HG03060 (cell line): Measurements from ENCODE around the gene STAC3.

Experiments
- ATAC-seq: cut with Tn5 transposase; IDR thresholded peaks from one replicate; pipeline ENCODE4 v1.9.1; 2021; ENCODE audit warnings: low read depth, moderate number of reproducible peaks; ENCODE audit not compliant: unreplicated experiment

Gene STAC3

DNA sequence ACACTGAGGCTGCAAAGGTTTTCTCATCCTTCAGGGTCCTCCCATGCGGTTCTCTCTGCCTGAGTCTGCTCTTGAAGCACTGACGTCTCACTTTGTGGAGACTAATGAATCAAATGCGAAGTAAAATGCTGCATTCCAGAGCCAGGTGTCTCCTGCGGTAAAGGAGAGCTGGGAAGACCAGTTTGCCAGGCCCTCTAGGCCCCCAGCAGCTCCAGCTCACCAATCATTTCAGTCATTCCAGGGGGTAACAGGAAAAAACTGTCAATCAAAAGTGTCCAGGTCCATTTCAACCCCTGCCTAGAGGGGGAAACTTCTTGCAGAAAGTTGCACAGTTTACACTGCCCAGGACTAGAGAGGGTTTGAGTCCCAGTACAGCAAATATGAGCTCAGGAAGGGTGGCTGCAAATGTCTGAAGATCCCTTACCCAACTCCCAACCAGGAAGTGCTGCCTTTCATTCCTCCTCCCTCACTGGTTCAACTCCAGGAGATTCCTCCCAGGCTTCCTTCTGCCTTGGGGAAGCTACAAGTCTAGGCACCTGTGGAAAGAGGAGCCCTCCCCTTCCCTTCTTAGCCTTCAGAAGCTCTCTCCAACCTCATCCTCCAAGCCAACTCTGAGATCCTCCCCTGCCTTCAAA lies 37.1 kb downstream of the STAC3 start:
- no peak for ATAC-seq

DNA sequence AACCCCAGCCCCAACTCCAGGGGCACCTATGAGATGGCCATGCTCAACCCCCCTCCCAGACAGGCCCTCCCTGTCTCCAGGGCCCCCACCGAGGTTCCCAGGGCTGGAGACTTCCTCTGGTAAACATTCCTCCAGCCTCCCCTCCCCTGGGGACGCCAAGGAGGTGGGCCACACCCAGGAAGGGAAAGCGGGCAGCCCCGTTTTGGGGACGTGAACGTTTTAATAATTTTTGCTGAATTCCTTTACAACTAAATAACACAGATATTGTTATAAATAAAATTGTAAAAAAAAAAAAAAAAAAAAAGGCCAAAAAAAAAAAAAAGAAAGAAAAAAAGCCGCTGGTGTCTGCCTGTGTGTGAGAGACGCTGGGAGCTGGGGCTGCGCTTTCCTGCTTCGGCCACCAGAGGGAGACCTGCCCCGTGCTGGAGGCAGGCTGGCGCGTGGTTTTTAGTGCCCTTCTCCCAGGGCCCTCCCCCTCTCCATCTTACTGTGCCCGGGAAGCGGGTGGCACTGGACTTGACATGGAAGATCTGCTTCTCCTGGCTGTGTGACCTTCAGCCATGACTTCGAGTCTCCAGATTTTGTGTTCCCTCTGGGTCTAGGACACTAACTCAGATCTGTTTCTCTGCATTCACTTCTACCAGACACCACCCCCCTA lies 37.8 kb downstream of the STAC3 start:
- no peak for ATAC-seq

DNA sequence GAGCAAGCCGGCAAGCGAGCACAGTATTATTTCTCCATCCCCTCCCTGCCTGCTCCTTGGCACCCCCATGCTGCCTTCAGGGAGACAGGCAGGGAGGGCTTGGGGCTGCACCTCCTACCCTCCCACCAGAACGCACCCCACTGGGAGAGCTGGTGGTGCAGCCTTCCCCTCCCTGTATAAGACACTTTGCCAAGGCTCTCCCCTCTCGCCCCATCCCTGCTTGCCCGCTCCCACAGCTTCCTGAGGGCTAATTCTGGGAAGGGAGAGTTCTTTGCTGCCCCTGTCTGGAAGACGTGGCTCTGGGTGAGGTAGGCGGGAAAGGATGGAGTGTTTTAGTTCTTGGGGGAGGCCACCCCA lies 38.3 kb downstream of the STAC3 start:
- no peak for ATAC-seq

DNA sequence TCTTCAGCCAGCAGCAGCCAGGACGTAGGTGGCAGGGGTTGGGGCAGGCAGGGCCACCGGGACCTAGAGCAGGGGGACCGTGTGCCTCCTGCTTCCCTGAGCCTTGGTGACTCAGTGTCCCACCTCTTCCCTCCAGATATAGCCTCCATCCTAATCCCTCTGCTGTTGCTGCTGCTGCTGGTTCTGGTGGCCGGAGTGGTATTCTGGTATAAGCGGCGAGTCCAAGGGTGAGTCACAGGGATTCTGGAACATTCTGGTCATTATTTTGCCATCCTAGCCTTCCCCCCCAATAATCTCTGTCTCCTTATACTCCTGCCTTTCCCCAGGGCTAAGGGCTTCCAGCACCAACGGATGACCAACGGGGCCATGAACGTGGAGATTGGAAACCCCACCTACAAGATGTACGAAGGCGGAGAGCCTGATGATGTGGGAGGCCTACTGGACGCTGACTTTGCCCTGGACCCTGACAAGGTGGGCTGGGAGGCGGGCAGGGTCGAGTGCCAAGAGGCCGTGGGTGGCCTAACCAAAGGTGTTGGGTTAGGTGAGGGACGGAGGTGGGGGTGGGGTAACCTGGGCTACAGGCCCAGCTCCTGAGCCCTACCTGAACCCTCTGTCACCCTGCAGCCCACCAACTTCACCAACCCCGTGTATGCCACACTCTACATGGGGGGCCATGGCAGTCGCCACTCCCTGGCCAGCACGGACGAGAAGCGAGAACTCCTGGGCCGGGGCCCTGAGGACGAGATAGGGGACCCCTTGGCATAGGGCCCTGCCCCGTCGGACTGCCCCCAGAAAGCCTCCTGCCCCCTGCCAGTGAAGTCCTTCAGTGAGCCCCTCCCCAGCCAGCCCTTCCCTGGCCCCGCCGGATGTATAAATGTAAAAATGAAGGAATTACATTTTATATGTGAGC lies 38.9 kb downstream of the STAC3 start:
- ATAC-seq: no peak

DNA sequence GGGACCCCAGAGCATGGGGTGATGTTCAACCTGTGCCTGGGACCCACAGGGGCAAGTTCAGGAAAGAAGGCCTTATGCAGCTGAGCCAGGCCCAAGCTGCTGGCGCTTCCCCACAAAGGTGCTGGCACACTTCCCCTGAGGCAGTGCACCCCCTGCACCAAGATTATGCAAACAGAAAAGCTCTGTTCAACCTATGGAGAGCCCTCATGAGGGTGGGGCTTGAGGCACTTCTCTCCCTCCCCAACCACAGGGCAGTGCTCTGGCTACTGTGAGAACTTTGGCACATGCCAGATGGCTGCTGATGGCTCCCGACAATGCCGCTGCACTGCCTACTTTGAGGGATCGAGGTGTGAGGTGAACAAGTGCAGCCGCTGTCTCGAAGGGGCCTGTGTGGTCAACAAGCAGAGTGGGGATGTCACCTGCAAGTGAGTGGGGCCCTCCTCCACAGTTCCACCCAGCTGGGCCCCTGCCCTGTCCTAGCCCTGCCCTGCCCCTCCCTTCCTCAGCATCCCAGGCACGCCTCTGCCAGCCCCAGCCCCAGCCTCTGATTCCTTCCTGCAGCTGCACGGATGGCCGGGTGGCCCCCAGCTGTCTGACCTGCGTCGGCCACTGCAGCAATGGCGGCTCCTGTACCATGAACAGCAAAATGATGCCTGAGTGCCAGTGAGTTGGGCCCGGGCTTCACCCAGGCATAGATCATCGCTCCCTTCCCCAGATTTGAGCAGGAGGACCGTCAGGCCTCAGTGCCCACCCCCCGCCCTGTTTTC lies 39.9 kb downstream of the STAC3 start:
- ATAC-seq: no peak

DNA sequence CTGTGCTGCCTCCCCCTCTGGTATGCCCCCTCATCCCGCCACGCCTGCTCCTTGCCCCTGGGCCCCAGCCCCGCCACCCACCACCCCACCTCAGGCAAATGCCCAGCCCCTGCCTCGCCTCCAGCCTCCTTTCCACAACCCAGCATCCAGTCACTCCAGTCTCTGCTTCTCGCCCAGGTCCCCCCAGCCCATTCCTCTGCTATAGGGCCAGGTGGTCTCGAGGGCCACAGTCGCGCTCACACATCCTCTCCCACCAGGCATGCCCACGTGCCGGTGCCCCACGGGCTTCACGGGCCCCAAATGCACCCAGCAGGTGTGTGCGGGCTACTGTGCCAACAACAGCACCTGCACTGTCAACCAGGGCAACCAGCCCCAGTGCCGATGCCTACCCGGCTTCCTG lies 40.5 kb downstream of the STAC3 start:
- no peak for ATAC-seq

DNA sequence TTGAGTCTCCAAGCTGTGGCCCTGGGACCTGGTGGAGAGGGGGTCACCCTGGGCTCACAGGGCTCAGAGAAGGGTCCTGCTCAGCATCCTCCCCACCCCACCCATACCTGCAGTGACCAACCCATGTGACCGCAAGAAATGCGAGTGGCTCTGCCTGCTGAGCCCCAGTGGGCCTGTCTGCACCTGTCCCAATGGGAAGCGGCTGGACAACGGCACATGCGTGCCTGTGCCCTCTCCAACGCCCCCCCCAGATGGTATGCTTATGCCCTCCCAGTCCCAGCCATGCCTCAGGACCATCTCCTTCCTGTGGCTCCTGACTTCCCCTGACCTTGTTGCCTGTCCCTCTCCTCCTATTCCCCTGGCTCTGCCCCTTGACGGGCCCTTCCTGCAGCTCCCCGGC lies 41.1 kb downstream of the STAC3 start:
- ATAC-seq: no peak

DNA sequence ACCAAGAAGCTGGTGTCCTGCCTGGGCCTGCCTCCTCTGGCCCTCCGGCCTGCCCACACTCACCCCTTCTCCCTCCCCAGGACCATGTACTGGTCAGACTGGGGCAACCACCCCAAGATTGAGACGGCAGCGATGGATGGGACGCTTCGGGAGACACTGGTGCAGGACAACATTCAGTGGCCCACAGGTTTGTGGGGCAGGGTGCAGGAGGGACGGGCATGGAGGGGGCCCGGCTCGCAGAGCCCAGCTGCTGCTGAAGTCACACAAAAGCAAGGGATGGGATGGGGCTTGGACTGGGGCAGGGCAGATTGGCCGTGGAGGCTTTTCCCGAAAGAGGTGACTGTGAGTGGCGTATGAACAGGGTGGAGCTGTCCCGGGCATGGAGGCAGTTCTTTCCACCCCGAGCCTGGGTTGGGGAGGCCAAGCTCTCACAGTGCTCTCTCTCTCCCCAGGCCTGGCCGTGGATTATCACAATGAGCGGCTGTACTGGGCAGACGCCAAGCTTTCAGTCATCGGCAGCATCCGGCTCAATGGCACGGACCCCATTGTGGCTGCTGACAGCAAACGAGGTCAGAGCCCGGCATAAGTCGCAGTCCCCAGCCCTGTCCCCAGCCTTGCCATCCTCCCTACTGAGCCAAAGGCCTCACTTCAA lies 42.2 kb downstream of the STAC3 start:
- ATAC-seq: no peak

DNA sequence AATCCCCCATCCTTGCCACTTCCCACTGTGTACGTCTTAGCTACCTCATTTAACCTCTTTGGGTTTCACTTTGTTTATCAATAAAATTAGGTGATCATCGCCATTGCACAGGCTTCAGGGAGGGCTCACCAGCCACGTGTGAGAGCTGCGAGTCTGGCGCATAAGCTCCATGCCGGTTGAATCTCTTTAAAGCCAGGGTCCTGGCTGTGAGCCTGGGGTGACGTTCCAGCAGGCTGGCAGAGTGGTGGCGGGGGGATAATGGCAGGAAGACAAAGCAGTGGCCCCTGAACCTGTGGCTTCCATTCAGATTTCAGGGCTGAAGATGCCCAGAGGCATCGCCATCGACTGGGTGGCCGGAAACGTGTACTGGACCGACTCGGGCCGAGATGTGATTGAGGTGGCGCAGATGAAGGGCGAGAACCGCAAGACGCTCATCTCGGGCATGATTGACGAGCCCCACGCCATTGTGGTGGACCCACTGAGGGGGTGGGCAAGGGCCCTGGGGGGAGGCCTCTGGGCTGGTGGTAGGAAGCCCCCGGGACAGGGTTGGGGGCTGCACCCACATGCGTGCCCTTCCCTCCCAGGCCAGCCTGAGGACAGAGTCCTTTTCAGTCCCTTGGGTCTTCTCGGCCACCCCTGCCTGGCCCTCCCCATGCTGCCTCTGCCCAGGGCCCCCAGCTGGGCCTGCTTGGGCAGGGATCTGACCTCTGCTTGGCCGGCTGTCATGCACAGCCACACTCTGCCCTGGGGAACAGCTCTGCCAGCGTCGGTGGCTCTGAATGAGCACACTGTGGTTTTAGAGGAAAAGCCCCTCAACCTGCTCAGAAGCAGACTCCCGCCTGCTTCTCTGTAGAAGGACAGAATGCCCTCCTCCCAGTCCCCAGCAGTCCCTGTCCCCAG lies 43.0 kb downstream of the STAC3 start:
- no peak for ATAC-seq

DNA sequence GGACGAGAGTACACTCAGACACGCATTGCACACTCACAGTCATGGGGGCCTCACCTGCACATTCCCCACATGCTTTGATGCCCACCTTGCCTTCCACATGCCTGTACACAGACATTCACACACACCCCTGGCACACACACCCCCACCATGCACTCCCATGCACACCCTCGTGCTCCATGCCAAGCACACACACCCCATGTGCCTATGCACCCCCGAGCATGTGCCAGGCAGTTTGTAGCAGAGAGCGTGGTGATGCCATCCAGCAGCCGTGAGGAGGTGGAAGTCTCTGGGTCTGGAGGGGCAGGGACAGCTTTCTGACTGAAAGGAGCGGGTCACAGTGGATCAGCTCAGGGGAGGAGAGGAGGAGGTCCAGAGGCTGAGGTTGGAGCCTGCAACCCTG lies 45.1 kb downstream of the STAC3 start:
- ATAC-seq: no peak

DNA sequence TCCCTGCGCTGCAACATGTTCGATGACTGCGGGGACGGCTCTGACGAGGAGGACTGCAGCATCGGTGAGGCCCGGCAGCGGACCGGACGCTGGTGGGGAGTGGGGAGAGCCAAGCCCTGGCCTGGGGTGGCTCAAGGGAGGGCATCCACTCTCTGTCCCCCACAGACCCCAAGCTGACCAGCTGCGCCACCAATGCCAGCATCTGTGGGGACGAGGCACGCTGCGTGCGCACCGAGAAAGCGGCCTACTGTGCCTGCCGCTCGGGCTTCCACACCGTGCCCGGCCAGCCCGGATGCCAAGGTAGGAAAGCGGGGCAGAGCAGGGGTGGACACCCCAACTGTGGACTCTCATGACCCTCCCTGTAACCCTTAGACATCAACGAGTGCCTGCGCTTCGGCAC lies 45.8 kb downstream of the STAC3 start:
- ATAC-seq: no peak

DNA sequence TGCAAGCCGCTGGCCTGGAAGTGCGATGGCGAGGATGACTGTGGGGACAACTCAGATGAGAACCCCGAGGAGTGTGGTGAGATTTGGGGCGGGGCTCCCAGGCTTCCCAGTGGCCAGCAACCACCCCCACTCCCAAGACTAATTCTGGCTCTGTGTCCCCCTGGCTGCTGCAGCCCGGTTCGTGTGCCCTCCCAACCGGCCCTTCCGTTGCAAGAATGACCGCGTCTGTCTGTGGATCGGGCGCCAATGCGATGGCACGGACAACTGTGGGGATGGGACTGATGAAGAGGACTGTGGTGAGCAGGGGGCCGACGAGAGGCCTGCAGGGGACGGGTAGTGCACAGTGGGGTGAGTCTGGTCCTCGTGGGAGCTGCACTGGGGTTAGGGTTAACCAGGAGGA lies 46.5 kb downstream of the STAC3 start:
- ATAC-seq: no peak

DNA sequence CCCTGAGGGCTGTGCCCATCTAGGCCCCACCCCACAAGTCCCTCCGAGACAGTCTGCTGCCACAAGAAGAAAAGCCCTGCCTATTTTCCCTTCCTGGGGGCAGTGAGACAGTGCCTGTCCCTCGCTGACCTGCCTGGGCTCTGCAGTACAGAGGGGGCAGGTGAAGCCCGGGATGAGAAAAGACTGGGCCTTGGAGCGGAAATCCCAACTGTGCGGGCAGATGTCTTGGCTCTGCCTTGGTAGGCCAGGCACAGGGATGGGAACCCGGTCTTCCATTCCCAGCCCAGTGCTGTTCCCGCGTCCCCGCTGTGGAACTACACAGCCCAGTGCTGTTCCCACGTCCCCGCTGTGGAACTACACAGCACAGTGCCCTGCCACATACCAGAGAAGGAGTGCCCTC lies 47.2 kb downstream of the STAC3 start:
- ATAC-seq: no peak

DNA sequence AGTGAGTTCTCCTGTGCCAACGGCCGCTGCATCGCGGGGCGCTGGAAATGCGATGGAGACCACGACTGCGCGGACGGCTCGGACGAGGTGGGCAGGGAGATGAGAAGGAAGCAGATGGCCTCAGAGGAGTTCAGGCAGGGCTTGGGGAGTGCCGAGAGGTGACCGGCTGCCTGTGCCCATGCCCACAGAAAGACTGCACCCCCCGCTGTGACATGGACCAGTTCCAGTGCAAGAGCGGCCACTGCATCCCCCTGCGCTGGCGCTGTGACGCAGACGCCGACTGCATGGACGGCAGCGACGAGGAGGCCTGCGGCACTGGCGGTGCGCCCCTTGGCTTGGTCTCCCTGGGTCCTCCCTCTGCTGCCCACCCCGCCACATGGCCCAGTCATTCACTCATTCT lies 47.8 kb downstream of the STAC3 start:
- ATAC-seq: no peak

DNA sequence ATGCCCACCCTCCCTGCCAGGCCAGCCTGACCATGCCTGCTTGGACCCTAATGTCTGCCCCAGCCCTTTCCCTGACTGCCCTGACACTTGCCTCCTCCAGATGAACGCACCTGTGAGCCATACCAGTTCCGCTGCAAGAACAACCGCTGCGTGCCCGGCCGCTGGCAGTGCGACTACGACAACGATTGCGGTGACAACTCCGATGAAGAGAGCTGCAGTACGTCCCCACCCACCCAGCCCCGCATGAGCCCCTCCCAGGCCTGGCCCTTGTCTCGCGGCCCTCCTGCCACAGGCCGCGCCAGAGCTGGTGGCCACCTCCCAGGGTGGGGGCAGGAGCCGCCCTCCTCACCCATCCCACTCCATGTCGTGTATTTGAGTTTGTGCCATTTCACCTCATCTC lies 48.7 kb downstream of the STAC3 start:
- no peak for ATAC-seq

DNA sequence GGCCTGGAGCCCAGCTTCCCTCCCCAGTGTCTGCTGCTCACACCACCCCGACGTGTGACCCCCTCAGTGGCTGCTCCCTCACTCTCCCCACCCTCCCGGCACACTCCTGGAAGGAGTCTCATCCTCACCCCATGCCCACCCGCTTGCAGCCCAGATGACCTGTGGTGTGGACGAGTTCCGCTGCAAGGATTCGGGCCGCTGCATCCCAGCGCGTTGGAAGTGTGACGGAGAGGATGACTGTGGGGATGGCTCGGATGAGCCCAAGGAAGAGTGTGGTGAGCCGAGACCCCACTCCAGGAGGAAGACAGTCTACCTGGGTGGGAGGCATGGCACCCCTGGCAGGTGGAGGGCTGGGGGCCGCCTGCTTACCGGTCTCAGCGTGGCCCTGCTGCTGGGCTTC lies 49.4 kb downstream of the STAC3 start:
- ATAC-seq: no peak

DNA sequence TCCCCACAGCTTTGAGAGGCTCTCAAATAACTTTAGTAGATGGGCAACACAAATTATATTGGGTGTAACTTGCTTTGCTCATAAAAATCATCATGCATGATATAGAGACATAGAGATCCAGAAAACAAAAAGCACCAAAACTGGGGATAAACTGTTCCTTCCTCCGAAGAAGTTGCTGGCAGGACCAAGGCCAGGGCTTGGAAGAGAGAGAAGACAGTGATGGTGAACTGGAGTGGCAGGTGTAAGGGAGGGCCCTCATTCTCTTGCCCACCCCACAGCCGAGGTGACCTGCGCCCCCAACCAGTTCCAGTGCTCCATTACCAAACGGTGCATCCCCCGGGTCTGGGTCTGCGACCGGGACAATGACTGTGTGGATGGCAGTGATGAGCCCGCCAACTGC lies 49.8 kb downstream of the STAC3 start:
- ATAC-seq: no peak

DNA sequence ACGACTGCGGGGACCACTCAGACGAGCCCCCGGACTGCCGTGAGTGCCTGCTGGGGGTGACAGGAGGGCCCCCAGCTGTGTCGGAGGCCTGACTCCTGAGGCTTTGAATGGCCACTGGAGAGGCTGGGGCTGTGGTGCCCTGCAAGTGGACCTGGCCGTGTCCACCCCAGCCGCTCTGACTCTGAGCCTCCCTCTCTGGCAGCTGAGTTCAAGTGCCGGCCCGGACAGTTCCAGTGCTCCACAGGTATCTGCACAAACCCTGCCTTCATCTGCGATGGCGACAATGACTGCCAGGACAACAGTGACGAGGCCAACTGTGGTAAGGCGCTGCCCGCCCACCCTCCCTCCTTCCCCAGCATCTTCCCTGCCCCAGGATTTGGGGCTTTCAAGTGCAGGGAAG lies 50.5 kb downstream of the STAC3 start:
- no peak for ATAC-seq

DNA sequence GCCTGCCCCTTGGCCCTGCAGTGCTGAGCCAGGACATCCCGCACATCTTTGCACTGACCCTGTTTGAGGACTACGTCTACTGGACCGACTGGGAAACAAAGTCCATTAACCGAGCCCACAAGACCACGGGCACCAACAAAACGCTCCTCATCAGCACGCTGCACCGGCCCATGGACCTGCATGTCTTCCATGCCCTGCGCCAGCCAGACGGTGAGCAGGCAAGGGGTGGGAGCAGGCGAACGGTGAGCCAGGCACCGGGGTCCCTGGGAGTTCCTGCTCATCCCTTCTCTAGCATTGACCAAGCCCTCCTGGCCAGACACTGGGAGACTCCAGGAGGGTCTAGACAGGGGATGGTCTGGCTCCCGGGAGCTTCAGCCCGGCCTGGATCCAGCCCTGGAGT lies 51.8 kb downstream of the STAC3 start:
- no peak for ATAC-seq

DNA sequence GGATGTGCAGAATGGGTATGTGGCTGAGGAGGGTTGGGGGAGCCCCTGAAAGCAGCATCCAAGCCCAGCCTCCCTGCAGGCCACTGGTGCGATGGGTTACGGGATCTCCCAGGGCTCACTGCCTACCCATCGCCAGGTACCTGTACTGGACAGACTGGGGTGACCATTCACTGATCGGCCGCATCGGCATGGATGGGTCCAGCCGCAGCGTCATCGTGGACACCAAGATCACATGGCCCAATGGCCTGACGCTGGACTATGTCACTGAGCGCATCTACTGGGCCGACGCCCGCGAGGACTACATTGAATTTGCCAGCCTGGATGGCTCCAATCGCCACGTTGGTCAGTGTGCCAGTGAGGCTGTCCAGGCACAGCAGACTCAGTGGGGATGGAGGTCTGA lies 52.7 kb downstream of the STAC3 start:
- no peak for ATAC-seq
